HepG2 (cell line): ENCODE measurements around the gene LDB3. TPM values are rescaled to one million over a fixed set of nuclear protein-coding genes. Genes with fewer than 3 reads are reported as not detected.

ENCODE experiments used
- CBX2 ChIP-seq, 2 experiments: fragments of 200-600 bp in 1 of 2; sonication (generic); formaldehyde crosslinking in 1 of 2; IDR thresholded peaks; 2 replicates each; pipeline versions ENCODE4 v1.7.0 to v1.8.1; 2018 to 2022; ENCODE audit warnings: low read depth in 2 of 2, low read length in 1 of 2, mild to moderate bottlenecking in 1 of 2, missing genetic modification reagents in 1 of 2
- HOXA9 ChIP-seq: sonication (generic); formaldehyde crosslinking; IDR thresholded peaks from 2 replicates; pipeline ENCODE4 v1.8.1; 2022; ENCODE audit warnings: missing genetic modification reagents, mild to moderate bottlenecking, moderate library complexity, borderline replicate concordance
- KLF6 ChIP-seq: IDR thresholded peaks from 2 replicates; pipeline ENCODE4 v1.8.0; 2016; ENCODE audit warnings: missing biosample characterization, missing genetic modification reagents
- MAZ ChIP-seq, 2 experiments: sonication (generic) in 1 of 2; formaldehyde crosslinking in 1 of 2; IDR thresholded peaks; 2 replicates each; pipeline versions ENCODE4 v1.5.0 to v1.6.1; 2012 to 2020; ENCODE audit warnings: low read depth in 2 of 2, mild to moderate bottlenecking in 2 of 2, borderline replicate concordance in 1 of 2, improper control_type of control experiment in 1 of 2, low read length in 1 of 2, missing genetic modification reagents in 1 of 2, moderate library complexity in 1 of 2
- RXRA ChIP-seq: sonication (generic); formaldehyde crosslinking; IDR thresholded peaks from 2 replicates; pipeline ENCODE4 v1.5.1; 2020; ENCODE audit warnings: missing genetic modification reagents
- SAFB2 ChIP-seq: sonication (generic); formaldehyde crosslinking; IDR thresholded peaks from 2 replicates; pipeline ENCODE4 v1.5.1; 2020; ENCODE audit warnings: missing genetic modification reagents, low read depth, mild to moderate bottlenecking, borderline replicate concordance
- SPEN ChIP-seq: sonication (generic); formaldehyde crosslinking; IDR thresholded peaks from 2 replicates; pipeline ENCODE4 v1.5.1; 2020; ENCODE audit warnings: low read depth, mild to moderate bottlenecking, missing genetic modification reagents
- TAF1 ChIP-seq: sonication (generic); formaldehyde crosslinking; IDR thresholded peaks from 2 replicates; pipeline ENCODE4 v1.4.0; 2020; ENCODE audit warnings: missing genetic modification reagents
- ZBTB14 ChIP-seq: sonication (generic); formaldehyde crosslinking; IDR thresholded peaks from 2 replicates; pipeline ENCODE4 v1.4.0; 2020; ENCODE audit warnings: missing genetic modification reagents
- ZBTB4 ChIP-seq: sonication (generic); formaldehyde crosslinking; IDR thresholded peaks from 2 replicates; pipeline ENCODE4 v1.4.0; 2020; ENCODE audit warnings: missing genetic modification reagents, mild to moderate bottlenecking, borderline replicate concordance
- ZNF251 ChIP-seq: sonication (generic); formaldehyde crosslinking; IDR thresholded peaks from 2 replicates; pipeline ENCODE4 v1.9.0; 2021; ENCODE audit warnings: mild to moderate bottlenecking, missing genetic modification reagents
- ZNF510 ChIP-seq: sonication (generic); formaldehyde crosslinking; IDR thresholded peaks from 2 replicates; pipeline ENCODE4 v1.4.0; 2020; ENCODE audit warnings: low read depth, mild to moderate bottlenecking, missing genetic modification reagents
- ZNF556 ChIP-seq: sonication (generic); formaldehyde crosslinking; IDR thresholded peaks from 2 replicates; pipeline ENCODE4 v1.4.0; 2020; ENCODE audit warnings: mild to moderate bottlenecking, missing genetic modification reagents, borderline replicate concordance
- ZNF614 ChIP-seq: IDR thresholded peaks from 2 replicates; pipeline ENCODE4 v1.6.1; 2018; ENCODE audit warnings: missing biosample characterization, missing genetic modification reagents, inconsistent platforms, borderline replicate concordance
- ZNF670 ChIP-seq: sonication (generic); formaldehyde crosslinking; IDR thresholded peaks from 2 replicates; pipeline ENCODE4 v1.8.0; 2022; ENCODE audit warnings: mild to moderate bottlenecking, missing genetic modification reagents, borderline replicate concordance
- ZNF674 ChIP-seq: sonication (generic); formaldehyde crosslinking; IDR thresholded peaks from 2 replicates; pipeline ENCODE4 v1.5.0; 2020; ENCODE audit warnings: low read depth, mild to moderate bottlenecking, missing genetic modification reagents
- ZNF740 ChIP-seq: sonication (generic); formaldehyde crosslinking; IDR thresholded peaks from 2 replicates; pipeline ENCODE4 v1.4.0; 2020; ENCODE audit warnings: missing genetic modification reagents
- polyA plus RNA-seq, 8 experiments: library from polyadenylated mRNA; depleted of rRNA in 3 of 8; stranded (reverse) in 7 of 8; unstranded in 1 of 8; fragments of >200 nt; fragmentation: Illumina TruSeq in 4 of 8; extraction: Trizol in 4 of 8; gene quantifications; 2 replicates each; pipeline versions ENCODE4 v1.2.1 to v1.2.3, GENCODE V29; 2011 to 2016; ENCODE audit warnings: low read depth in 4 of 8, missing spikeins in 1 of 8, mixed read lengths in 1 of 8; ENCODE audit not compliant: insufficient read depth in 1 of 8
- total RNA-seq, 5 experiments: library from RNA; depleted of rRNA; stranded (reverse); fragments of >200 nt; fragmentation: Illumina TruSeq; extraction: Trizol; gene quantifications; 2 replicates each; pipeline ENCODE4 v1.2.3, GENCODE V29; 2016; ENCODE audit warnings: low read depth in 1 of 5
- TF ChIP-seq, protein P1 (sequence below): IDR thresholded peaks from 2 replicates; pipeline ENCODE4 v1.6.1; 2018; ENCODE audit warnings: missing genetic modification reagents
- TF ChIP-seq, protein P2 (sequence below): sonication (generic); formaldehyde crosslinking; IDR thresholded peaks from 2 replicates; pipeline ENCODE4 v1.8.1; 2022; ENCODE audit warnings: low read depth, mild to moderate bottlenecking, missing genetic modification reagents

Gene LDB3
- total and polyA plus RNA-seq, 2 of the 13 experiments (the other 11 are each of a cell fraction or from before 2014, with no cell fraction given): not detected

DNA sequence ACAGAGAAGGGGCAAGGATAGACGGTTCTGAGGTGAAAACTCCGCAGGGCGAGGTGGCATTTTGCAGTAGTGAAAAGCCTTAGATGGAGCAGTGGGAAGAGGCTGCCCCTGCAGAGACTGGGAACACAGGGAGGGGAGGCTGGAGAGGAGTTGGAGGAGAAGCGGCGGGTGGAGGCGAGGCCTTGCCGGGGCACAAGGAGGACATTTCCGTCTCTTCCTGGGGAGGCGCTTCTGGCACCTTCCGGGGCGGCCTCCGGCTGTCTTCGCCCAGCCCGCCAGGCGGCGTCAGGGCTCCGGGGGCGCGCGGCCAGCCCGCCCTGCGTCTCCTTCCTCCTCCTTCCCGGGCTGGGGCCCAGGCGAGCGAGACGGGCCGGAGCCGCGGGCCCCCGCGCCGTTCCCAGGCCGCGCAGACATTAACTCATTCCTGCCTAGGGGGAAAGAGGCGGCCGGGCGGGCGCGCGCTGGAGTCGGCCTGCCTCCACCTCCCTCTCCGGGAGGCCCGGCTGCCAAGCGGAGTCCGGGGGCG is 42.7 kb downstream of the LDB3 start (continued):
- TF ChIP-seq ZNF251 (CRISPR knock-in tag) (no peak), ZNF674 (CRISPR knock-in tag) (no peak), TAF1 (CRISPR knock-in tag) (peak; percentile 53; the same call in 1 of the 2 replicates), SPEN (CRISPR knock-in tag) (peak; percentile 61), ZBTB14 (CRISPR knock-in tag) (peak; percentile 79), ZNF670 (no peak), MAZ (IDR thresholded peaks at IDR 0.05; ENCODE audit: borderline replicate concordance, low read depth, low read length) (no peak), MAZ (CRISPR knock-in tag; IDR thresholded peaks at IDR 0.05; ENCODE audit: low read depth) (peak; percentile 73), ZNF510 (no peak), KLF6 (CRISPR knock-in tag) (peak; percentile 36; the same call in 1 of the 2 replicates), ZNF556 (CRISPR knock-in tag) (0 out of 2 replicates have a peak, but pooled peaks have one; percentile 50), RXRA (CRISPR knock-in tag) (peak; percentile 52), SAFB2 (CRISPR knock-in tag) (no peak), ZNF614 (CRISPR knock-in tag) (peak; percentile 66; the same call in 1 of the 2 replicates), ZNF740 (CRISPR knock-in tag) (no peak), CBX2 (IDR thresholded peaks at IDR 0.05; ENCODE audit: low read depth, low read length) (no peak), CBX2 (CRISPR knock-in tag; IDR thresholded peaks at IDR 0.05; ENCODE audit: low read depth) (0 out of 2 replicates have a peak, but pooled peaks have one; percentile 44), HOXA9 (CRISPR knock-in tag) (no peak), ZBTB4 (CRISPR knock-in tag) (no peak)
- TF ChIP-seq, protein P1, sequence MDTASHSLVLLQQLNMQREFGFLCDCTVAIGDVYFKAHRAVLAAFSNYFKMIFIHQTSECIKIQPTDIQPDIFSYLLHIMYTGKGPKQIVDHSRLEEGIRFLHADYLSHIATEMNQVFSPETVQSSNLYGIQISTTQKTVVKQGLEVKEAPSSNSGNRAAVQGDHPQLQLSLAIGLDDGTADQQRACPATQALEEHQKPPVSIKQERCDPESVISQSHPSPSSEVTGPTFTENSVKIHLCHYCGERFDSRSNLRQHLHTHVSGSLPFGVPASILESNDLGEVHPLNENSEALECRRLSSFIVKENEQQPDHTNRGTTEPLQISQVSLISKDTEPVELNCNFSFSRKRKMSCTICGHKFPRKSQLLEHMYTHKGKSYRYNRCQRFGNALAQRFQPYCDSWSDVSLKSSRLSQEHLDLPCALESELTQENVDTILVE (CRISPR knock-in tag): 0 out of 2 replicates have a peak, but pooled peaks have one; percentile 40
- TF ChIP-seq, protein P2, sequence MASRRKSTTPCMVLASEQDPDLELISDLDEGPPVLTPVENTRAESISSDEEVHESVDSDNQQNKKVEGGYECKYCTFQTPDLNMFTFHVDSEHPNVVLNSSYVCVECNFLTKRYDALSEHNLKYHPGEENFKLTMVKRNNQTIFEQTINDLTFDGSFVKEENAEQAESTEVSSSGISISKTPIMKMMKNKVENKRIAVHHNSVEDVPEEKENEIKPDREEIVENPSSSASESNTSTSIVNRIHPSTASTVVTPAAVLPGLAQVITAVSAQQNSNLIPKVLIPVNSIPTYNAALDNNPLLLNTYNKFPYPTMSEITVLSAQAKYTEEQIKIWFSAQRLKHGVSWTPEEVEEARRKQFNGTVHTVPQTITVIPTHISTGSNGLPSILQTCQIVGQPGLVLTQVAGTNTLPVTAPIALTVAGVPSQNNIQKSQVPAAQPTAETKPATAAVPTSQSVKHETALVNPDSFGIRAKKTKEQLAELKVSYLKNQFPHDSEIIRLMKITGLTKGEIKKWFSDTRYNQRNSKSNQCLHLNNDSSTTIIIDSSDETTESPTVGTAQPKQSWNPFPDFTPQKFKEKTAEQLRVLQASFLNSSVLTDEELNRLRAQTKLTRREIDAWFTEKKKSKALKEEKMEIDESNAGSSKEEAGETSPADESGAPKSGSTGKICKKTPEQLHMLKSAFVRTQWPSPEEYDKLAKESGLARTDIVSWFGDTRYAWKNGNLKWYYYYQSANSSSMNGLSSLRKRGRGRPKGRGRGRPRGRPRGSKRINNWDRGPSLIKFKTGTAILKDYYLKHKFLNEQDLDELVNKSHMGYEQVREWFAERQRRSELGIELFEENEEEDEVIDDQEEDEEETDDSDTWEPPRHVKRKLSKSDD (CRISPR knock-in tag): peak; percentile 46; the same call in 1 of the 2 replicates
